Measurements from ENCODE around the gene HPSE2. TPM values are rescaled to one million over a fixed set of nuclear protein-coding genes. Genes with fewer than 3 reads are reported as not detected.

The HPSE2 gene
- total RNA-seq, 2 experiments from 2014 or later, result not detected

DNA sequence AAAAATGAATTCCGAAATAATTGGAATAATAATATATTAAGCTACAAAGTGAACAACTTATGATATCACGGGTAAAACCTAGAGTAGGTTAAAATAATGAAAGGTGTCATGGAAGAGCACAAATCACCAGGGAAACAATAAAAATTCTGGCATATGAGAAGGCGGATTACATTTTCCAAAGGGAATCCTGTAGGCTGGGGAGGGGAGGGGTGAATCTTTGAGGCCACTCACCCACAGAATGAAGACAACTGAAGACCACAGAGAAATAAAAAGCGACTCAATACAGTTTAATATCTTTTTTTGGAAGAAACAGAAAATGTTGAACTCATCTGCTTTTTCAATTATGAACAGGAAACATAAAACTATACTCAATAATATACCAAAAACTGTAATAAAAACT lies 659.6 kb downstream of the HPSE2 start:
- intact Hi-C loops (cut with DNase I, micrococcal nuclease), result no loop called here
- Histone ChIP-seq H3K36me3 (ENCODE audit: insufficient read depth, low read length) (no peaks in the 10 kb centered on the region), H3K4me1 (ENCODE audit: insufficient read depth, low read length) (no peaks in the 10 kb centered on the region), H3K27me3 (ENCODE audit: control insufficient read depth in 1 of 2, insufficient read depth in 2 of 2, low read length in 2 of 2) (peaks cover 0 to 7% of the 10 kb centered on the region in 2 experiments), H3K9me3 (ENCODE audit: control insufficient read depth in 1 of 2, insufficient read depth in 1 of 2, low read length in 2 of 2) (no peaks in the 10 kb centered on the region), H3K4me3 (ENCODE audit: low read length) (no peak overlapping the region), H3K27ac (ENCODE audit: low read depth in 1 of 2, low read length in 2 of 2) (no peak overlapping the region)
- no peak overlapping the region for H3K4me3 Mint-ChIP-seq
- no peaks in the 10 kb centered on the region for H3K4me1 Mint-ChIP-seq (ENCODE audit: low read depth)
- ATAC-seq (ENCODE audit: poor library complexity), result no peak
- no peak overlapping the region for H3K27ac Mint-ChIP-seq
- TF ChIP-seq, protein P1, sequence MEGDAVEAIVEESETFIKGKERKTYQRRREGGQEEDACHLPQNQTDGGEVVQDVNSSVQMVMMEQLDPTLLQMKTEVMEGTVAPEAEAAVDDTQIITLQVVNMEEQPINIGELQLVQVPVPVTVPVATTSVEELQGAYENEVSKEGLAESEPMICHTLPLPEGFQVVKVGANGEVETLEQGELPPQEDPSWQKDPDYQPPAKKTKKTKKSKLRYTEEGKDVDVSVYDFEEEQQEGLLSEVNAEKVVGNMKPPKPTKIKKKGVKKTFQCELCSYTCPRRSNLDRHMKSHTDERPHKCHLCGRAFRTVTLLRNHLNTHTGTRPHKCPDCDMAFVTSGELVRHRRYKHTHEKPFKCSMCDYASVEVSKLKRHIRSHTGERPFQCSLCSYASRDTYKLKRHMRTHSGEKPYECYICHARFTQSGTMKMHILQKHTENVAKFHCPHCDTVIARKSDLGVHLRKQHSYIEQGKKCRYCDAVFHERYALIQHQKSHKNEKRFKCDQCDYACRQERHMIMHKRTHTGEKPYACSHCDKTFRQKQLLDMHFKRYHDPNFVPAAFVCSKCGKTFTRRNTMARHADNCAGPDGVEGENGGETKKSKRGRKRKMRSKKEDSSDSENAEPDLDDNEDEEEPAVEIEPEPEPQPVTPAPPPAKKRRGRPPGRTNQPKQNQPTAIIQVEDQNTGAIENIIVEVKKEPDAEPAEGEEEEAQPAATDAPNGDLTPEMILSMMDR (IDR thresholded peaks at IDR 0.05), result no peak
- H3K9me3 Mint-ChIP-seq, result no peaks in the 10 kb centered on the region
- H3K36me3 Mint-ChIP-seq (ENCODE audit: low read depth), result no peaks in the 10 kb centered on the region
- CTCF ChIA-PET, result interaction anchor here (1.1 kb wide), 1 partner anchor 10 kb away, joined by 3 read pairs; no protein-coding TSS in a partner anchor
- POLR2A ChIA-PET, result no interaction called here
- DNase-seq, result no peak
- peaks cover 39% of the 10 kb centered on the region for H3K27me3 Mint-ChIP-seq

DNA sequence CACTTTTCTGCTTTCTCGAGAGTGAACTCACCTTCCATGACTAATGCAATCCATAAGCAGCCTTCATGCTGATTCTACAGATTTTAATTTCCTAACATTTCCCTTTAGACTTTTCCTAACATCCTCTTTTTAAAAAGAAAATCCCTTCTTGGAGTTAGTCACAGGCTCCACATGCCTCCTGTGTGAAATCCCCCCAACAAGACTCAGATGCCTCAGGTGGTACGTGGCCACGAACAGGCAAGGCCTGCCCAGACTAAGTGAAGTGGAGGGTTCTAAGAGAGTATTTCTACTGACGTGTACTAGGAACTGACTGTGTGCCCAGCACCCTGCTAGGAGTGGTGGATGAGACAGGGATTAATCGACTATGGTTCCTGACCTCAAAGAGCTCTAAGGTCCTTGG lies 663.1 kb downstream of the HPSE2 start:
- Mint-ChIP-seq H3K27ac (no peak overlapping the region), H3K4me3 (no peak overlapping the region), H3K9me3 (no peaks in the 10 kb centered on the region), H3K4me1 (ENCODE audit: low read depth) (no peaks in the 10 kb centered on the region), H3K27me3 (peaks cover 29% of the 10 kb centered on the region), H3K36me3 (ENCODE audit: low read depth) (no peaks in the 10 kb centered on the region)
- Histone ChIP-seq H3K27me3 (ENCODE audit: control insufficient read depth in 1 of 2, insufficient read depth in 2 of 2, low read length in 2 of 2) (peaks cover 0 to 7% of the 10 kb centered on the region in 2 experiments), H3K4me1 (ENCODE audit: insufficient read depth, low read length) (no peaks in the 10 kb centered on the region), H3K9me3 (ENCODE audit: control insufficient read depth in 1 of 2, insufficient read depth in 1 of 2, low read length in 2 of 2) (no peaks in the 10 kb centered on the region), H3K36me3 (ENCODE audit: insufficient read depth, low read length) (no peaks in the 10 kb centered on the region), H3K27ac (ENCODE audit: low read depth in 1 of 2, low read length in 2 of 2) (no peak overlapping the region), H3K4me3 (ENCODE audit: low read length) (no peak overlapping the region)
- TF ChIP-seq, protein P1 (IDR thresholded peaks at IDR 0.05), result no peak
- ChIA-PET POLR2A (no interaction called here), CTCF (no interaction called here)
- intact Hi-C loops (cut with DNase I, micrococcal nuclease), result no loop called here
- ATAC-seq (ENCODE audit: poor library complexity) (no peak), DNase-seq (no peak)

GRCh38 chr10:98570834-98571233 lies 664.8 kb downstream of the HPSE2 start:
- Histone ChIP-seq H3K27ac (ENCODE audit: low read depth in 1 of 2, low read length in 2 of 2) (no peak overlapping the region), H3K4me1 (ENCODE audit: insufficient read depth, low read length) (no peaks in the 10 kb centered on the region), H3K27me3 (ENCODE audit: control insufficient read depth in 1 of 2, insufficient read depth in 2 of 2, low read length in 2 of 2) (peaks cover 0 to 10% of the 10 kb centered on the region in 2 experiments), H3K4me3 (ENCODE audit: low read length) (no peak overlapping the region), H3K9me3 (ENCODE audit: control insufficient read depth in 1 of 2, insufficient read depth in 1 of 2, low read length in 2 of 2) (no peaks in the 10 kb centered on the region), H3K36me3 (ENCODE audit: insufficient read depth, low read length) (no peaks in the 10 kb centered on the region)
- Mint-ChIP-seq H3K4me3 (no peak overlapping the region), H3K36me3 (ENCODE audit: low read depth) (no peaks in the 10 kb centered on the region), H3K9me3 (no peaks in the 10 kb centered on the region), H3K4me1 (ENCODE audit: low read depth) (no peaks in the 10 kb centered on the region), H3K27me3 (peaks cover 22% of the 10 kb centered on the region), H3K27ac (no peak overlapping the region)
- DNase-seq (no peak), ATAC-seq (ENCODE audit: poor library complexity) (no peak)
- ChIA-PET POLR2A (no interaction called here), CTCF (no interaction called here)
- TF ChIP-seq, protein P1 (IDR thresholded peaks at IDR 0.05), result no peak
- intact Hi-C loops (cut with DNase I, micrococcal nuclease), result no loop called here

All from CD4-positive, alpha-beta T cell (primary cell).